ENCODE results near the gene ARHGAP32.

GRCh38 chr11:128988242-128988970, 203.7 kb downstream of the ARHGAP32 start:
- TF ChIP-seq CTCF (IDR thresholded peaks at IDR 0.05) (no peak), POLR2A (IDR thresholded peaks at IDR 0.05) (no peak)
